Measurements from ENCODE around the gene NPTXR.
"Not testable (repeated sequence)": the region's sequence is repeated elsewhere in the genome, so short reads cannot be mapped to it uniquely, and the experiment has no call there.

NPTXR gene

DNA sequence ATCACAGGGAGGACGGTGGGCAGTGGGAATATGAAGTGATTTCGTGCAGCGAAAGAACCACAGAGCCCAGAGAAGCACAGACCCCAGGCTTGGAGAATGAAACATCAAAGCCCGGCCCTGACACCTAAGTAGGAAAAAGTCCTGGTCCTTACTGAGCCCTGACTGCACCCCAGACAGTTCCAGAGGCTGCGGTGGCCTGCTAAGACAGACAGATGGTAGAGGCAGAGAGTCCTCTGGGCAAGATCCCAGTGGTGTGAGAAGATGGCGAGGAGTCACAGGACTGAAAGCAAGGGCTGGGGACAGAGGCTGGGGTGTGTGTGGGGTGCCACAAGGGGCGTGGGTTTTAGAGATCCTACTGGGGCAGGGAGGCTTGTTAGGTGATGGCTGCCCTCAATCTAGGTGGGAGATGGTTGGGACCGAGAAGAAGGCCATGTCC, 24.5 kb upstream of the NPTXR start:
- no peak for DNase-seq

DNA sequence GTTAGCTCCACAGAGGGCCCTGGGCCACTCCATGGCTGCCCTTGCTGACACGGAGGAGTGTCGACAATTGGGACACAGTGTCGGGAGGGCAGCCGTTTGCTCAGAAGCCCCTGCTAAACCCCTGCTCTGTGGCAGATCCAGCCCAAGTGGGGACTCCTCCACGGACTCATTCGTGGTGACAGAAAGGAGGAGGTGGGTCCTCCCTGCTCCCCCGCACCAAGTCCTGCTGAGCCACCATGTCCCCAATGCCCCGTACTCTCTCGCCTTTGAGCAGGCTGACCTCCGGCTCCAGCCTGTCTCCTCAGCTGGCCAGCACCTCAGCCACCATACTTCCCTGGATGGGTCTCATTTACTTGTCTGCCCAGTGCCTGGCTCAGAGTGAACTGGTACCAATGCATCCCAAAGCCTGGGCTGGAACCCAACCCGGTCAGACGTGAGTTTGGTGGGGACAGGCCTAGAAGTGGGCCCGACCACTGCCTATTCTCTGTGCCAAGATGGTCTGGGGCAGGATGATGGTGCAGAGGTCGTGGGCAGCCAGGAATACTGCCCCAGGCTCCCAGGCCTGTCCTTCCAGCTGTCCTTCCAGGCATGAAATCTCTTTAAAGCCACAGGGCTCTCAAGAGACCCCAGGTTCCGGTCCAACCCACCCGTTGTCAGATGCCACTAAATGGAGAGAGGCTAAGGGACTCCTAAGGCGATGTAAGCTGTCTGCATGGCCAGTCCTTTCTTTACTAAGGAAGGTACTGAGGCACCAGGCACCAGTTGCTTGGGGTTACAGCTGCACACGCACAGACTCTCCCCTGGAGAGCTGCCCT, 23.9 kb upstream of the NPTXR start:
- DNase-seq = no peak

DNA sequence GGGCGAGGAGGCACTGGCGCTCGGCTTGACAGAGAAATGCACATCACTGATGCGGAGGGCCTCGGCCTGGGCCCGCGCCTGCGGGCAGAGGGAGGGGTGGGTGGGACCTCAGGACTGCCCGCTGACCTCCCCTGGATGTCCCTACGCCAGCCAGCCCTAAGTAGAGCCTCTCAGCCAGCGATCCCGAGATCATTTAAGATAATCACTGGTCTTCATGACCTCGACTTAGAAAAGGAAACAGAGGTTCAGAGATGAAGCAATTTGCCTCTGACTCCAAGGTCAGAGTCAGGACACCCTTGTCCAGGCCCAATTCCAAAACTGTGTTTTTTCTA, 23.3 kb upstream of the NPTXR start:
- DNase-seq = no peak

DNA sequence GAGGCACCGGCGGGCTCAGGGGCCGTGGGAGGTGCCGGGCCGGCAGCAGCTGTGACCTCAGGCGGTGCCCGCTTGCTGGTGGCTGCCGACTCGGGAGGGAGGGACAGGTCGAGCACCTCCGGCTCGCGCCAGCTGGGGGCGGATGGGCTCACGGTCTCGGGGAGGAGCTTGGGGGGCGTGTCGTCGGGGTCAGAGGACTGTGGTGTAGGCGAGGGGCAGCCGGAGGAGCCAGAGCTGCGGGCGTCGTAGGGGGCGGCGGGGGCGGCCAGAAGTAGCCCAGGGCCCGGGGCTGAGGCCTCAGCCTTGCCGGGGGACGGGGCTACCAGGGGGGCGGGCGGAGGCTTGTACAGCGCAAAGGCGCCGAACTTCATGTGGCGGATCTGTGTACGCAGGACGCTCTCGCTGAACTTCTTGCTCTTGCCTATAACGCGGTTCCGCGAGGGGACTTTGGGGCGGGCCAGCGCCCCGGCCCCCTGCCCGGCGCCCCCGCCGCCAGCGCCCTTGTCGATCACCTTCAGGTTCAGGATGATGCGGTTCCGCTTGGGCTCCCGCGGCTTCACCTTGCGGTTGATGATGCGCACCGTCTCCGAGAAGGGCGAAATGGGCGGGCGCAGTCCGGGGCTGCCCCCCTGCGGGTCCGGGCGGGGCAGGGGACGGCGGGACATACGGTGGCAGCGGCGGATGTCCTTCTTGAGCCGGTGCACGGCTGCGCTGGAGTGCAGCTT, 22.7 kb upstream of the NPTXR start:
- no peak for DNase-seq

DNA sequence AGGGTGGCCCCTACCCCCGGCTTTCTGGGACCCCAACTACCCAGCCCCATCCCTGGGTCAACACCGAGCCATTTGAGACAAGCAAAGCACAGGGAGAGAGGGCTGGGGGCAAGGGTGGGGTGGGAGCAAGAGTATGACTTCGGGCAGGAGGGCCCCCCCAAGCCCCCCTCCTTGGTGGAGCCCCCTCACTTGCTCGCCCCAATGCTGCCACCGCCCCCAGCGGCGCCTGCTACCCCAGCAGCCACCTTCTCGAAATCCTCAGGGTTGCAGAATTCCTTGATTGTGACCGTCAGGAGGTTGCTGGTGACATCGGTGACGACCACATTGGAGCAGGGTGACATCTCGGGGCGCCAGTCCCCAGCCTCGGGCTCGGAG, 22.2 kb upstream of the NPTXR start:
- no peak for DNase-seq

DNA sequence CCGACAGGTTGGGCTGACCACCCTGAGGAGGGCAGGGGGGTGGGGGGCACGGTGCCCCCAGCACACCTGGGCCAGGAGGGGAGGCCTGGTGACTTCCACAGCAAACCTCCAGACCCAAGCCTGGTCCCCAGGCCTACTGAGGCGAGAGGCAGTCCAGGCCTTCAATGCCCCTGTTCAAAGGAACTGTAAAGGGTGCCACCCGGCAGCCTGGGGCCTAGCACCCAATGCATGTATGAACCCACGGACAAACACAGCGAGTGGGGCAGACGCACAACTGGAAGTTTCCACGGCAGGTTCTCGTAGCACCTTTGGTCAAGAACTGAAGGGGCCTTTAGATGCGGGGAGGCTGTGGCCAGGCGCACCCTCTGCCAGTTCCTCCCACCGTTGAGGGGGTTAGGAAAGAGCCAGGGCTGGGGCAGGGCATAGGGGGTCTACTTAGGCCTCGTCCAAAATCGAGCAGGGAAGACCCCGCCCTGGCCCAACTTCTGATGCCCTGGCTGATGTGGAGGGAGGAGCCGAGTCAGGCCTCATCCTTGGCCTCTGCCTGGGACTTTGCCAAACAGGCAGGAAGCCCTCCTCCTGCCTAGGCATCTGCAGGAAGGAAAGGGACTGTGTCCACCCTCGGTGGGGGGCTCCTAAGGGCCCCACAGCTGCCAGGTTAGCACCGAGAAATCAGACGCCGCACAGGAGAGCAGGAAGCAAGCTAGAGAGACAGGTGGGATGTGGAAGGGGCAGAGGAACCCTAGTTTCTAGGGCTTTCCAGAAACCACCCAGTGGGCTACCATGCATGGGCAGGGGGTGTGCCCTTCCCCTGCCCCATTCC, 21.6 kb upstream of the NPTXR start:
- no peak for DNase-seq

DNA sequence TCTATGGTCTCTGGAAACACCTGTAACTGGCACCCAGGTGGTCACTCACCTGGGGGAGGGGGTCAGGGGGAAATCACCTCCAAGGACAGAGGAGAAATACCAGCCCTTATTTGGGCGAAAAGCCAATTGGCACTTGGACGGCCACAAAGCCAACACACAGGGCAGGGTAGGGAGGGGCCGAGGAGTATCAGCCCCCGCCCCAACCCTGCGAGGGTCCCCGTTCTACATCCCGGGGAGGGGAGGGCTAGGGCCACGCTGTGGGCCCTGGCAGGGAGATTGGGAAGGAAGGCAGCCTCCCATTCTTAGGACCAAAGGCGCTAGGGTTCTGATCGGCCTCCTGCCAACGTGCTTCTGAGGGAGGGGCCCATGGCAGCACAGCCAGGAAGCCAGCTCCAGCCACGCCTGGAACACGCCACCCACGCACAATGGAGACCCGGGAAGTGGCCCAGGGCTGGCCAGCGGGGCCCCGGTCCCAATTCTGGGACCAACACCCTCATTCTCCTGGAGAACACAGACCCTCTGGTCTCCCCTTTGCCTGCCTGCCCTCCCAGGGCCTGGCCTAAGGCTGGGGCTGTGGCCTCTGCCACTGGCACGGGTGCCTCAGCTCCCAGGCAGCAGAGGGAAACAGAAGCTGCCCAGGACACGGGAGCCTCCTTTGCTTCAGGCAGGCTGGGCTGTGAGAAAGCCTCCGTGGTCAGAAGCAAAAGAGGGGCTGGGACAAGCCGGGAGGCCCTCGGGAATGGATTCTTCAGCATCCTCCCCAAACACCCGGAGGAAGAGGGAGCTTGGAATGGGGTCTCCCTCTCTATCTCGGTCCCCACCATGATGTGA, 20.7 kb upstream of the NPTXR start:
- no peak for DNase-seq

DNA sequence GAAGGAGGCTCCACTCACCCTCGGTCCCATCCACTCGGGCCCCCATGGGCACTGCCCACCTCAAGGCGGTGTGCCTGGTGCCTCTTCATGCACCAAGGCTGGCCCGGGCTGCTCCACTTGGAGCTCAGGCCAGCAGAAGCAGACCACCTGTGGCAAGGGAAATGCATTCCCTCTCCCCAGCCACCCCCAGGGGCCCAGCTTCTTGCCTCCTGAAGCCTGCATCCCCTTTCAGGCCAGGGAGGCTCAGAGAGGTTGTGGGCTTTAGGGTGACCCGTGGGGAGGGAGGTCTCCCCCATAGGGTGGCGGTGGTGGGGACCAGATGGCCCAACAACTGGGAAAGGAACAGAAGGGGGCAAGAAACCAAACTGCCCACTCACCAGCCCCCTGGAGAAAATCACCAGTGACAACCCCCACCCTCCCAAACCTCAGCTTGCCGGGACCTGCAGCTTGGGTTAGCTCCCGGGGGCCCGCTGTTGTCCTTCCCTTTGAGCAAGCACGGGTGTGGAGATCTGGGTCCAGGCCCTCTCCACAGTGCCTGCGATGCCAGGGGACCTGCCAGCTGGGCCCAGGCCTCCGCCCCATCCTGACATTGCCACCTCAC, 19.8 kb upstream of the NPTXR start:
- DNase-seq = no peak

DNA sequence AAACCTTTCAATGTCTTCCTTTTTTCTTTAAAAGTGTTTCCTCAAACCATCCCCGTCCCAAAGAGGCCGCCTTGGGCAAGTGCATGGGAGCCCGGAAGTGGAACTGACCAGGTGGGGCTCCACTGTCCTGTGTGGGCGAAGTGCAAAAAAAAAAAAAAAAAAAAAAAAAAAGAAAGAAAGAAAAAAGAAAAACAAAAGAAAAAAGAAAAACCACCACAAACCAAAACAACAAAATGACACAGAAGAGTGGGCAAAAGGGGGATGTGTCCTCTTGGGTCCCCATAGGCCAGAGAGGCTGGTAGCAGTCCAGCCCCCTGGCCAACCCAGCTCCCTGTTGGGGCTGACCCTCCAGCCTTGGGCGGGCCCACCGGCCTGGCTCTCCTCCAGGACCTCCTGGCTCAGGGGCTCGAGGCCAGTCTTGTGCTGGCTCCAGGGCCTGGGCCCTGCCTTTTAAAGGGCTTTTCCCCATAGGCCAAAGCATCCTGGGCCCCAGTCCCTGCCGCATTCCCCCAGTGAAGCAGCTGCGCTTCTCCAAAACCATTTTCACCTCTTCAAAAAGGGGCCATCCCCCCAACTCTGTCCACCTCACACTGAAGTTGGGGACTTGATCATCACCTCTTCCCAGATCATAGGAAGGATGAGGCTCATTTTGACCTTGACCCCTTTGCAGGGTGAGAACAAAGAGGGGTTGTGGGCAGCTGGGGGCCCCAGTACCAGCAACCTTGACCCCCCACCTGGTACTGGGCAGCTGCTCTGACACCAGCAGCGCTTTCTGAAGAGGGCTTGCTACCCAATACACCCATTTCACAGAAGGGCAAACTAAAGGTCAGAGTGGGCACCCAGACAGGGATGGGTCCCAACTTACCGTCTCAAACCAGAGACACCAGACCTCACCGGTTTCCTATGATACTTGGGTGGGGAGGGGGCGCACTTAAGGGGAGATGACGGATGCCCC, 18.8 kb upstream of the NPTXR start:
- no peak for DNase-seq

DNA sequence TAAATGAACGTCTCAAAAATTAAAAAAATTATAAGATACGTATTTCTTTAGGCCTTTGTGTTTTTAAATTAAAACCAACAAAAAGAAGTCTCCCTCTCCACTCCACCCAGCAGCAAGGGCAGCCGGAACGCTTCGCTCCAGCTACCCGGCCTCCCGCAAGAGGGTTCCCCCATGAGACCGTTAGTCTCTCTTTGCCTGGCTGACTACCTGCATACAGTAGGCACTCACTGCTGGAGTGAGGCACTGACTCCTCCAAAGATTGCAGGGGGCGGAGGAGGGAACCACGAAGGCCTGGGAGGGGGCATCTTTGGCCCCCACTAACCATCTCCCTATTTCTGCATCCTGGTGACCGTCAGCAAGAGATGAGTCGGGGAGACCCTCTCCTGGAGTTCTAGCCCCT, 18.1 kb upstream of the NPTXR start:
- no peak for DNase-seq

DNA sequence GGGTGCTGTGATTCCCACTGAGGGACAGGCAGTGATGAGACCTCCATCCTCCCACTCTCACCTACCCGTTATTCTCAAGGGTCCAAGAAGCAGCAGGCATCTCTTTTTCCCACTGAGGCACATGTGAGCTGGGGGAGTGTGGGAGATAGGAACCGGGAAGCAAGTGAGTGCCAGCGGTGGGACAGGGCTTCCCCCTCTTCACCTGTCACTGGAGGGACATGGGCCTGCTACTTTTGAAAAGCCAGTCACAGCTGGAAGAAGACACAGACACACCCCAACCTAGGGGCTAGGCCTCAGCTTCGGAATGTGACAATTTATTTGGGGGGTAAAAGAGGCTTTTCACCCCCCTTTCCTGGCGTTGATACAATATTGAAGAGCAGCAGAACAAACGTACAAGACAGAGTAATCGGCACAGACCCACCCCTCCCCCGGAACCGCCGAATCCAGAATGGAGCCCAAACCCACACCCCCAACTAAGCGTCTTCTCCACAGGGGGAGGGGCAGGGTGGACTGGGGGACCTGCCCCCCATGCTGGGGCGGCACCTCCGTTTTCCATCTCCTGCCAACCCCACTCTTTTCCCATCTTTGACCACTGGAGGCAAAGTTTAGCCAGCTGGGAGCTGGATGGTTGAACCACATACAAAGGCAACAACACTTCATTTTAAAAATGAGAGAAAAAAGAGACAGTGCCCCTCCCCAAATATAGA, 17.5 kb upstream of the NPTXR start:
- no peak for DNase-seq

DNA sequence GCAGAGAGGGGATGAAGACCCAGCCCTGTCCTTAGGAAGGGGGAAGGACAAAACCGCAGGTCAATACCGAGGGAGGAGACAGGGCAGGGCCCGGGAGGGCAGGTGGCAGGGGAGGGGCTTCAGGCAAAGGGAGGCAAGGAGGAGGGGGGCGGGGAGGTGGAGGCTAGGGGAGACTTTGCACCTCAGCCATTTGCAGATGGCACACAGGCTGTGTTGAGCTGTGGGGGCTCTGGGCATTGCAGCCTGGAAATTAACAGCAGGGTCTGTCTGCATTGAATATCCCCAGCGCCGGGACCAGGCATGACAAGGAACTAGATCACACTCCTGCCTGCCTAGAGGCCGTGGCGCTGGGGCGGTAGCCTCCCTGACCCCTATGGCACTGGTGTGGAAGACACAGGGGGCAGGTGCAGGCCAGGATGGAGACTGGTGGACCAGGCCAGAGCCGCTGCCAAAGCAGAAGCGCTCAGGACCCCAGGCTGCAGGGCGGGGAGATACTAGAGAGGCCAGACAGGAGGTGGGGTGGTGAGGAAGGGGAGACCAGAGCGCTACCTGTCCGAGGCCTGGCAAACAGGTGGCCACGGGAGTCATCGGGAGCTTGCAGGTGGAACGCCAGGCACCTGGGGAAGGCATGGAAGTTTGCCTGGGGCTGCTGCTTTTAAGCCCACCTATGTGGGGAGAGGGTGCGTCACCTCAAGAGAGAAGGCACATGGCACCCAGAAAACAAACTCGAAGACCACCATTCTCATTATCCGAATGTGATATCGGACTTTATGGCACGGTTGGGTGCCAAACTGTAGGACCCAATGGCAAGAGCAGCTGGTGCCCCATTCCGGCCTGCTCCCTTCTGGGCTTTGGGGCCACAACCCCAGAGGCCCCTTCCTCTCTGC, 16.7 kb upstream of the NPTXR start:
- no peak for DNase-seq

DNA sequence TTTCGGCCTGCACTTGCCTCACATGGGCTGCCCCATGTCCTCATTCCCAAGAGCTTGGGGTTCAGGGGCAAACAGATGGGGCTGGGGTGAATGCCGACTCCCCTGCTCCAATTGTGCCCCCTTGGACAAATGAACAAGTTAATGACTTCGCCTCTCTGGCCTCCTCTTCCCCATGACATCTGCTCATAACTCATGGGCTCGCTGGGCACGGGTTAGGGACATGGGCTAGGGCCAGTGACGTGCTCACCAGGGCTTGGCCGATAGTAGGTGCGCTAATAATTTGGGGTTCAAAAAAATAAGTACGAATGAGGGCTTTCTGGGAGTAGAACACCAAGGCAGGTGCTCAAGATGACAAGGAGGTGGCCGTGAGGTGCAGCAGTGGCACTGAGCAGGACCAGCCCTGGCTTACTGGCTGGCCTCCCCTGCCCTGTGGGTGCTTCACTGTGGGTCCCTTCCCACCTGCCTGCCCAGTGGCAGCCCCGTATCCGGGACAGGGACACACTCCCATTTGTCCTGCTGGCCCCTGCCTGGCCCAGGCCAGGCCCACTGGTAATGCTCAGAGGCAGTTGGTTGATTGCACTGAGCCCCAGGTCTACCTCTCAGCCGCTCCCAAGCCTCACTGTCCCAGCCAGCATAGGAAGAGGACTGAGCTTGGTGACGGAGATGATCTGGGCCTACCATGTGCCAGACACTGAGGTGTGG, 15.9 kb upstream of the NPTXR start:
- no peak for DNase-seq

DNA sequence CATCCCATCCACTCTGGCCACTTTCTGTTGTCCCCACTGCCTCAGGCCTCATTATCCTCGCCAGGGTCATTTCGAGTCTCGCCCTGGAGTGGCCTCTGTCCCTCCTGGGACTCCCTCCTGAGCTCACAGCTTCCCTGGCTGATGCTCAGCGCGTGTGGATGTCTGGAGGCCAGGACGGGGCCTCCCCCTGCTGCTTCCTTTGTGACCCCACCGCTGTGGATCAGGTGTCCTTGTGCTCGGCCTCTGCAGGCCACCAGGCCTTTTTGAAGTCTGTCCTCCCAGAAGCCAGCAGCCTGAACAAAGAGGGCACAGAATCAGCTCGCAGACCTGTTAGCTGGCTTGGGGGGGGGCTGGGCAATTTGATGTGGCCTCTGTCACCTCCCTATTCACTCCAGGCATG, 14.7 kb upstream of the NPTXR start:
- no peak for DNase-seq

DNA sequence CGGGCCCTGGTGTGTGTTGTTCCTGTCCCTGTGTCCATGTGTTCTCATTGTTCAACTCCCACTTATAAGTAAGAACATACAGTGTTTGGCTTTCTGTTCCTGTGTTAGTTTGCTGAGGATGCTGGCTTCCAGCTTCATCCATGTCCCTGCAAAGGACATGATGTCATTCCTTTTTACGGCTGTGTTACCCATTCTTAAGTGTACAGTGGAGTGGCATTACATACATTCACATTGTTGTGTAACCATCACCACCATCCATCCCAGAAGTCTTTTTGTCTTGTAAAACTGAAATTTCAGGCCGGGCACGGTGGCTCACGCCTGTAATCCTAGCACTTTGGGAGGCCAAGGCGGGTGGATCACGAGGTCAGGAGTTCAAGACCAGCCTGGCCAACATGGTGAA, 10.6 kb upstream of the NPTXR start:
- not testable (repeated sequence) for DNase-seq

DNA sequence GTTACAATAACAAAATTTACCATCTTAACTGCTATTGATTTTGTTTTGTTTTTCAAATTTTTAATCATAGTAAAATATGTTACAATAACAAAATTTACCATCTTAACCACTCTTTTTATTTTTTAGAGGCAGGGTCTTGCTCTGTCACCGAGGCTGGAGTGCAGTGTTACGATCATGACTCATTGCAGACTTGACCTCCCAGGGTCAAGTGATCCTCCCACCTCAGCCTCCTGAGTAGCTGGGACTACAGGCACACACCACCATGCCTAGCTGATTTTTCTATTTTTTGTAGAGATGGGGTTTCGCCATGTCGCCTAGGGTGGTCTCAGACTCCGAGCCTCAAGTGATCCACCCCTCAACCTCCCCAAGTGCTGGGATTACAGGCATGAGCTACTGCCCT, 10.1 kb upstream of the NPTXR start:
- not testable (repeated sequence) for DNase-seq

DNA sequence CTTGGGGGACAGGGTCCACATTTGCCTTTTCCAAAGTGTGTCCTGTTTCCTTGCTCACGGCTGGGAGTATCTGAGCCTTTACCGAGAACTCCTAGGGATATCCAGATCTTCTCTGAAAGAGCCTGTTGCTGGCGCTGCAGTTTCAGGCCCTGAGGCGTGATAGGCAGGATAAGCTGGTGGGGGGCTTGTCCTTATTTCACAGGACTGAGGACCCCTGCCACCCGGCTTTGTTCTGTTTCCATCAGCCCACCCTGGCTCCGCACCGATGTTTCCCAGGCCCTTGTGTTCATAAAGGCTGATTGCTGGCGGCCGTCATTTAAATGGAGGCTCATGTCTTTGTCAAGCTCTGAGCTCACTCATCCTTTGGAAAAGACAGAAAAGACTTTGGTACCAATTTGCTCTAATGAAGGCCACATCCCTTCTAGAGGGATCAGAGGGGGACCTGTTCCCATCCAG, 9.4 kb upstream of the NPTXR start:
- no peak for DNase-seq

DNA sequence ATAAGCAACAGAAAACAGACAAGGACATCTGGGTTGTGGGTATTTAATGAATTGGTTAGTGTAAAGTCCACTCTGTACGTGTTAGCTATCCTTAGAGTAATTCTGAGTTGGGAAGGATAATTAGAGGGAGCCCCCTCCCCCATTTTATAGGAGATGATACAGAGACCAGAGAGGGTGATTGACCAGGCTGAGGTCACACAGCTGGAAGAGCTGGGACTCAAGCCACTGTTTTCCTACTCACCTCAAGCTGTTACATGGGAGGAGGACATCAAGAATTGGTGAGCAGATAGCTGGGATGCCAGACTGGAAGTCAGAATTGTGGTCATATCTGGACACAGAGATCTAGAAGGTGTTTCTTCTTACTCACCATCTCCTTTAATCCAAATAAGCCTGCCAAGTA, 8.7 kb upstream of the NPTXR start:
- DNase-seq = no peak
